Mesenteric fat pad (tissue), 1 donor: ENCODE data around the gene HIGD1A. TPM values are rescaled to one million over a fixed set of nuclear protein-coding genes. Genes with fewer than 3 reads are reported as not detected.

Experiments used
- DNase-seq: peaks from one replicate; pipeline ENCODE4 v3.0.0-alpha.2; 2020; ENCODE audit warnings: low spot score
- total RNA-seq: library from RNA; stranded (reverse); fragmentation: NEBNext Ultra II Directional; extraction: Animal tissue kit (Norgen Biotek cat#: 25700); gene quantifications from one replicate; pipeline ENCODE4 v1.2.1, GENCODE V29; 2021
- donor health status: DM: yes; HTN: yes; CAD: no.

HIGD1A gene
- total RNA-seq, 1 donor from 2014 or later: 97.4 TPM

- DNase-seq: no peak
These were observed 2.5 kb downstream of the HIGD1A start for GRCh38 chr3:42801784-42802183.

- no peak for DNase-seq
These were observed 3.2 kb downstream of the HIGD1A start for GRCh38 chr3:42801048-42801620.

GRCh38 chr3:42800251-42800650 is 4.0 kb downstream of the HIGD1A start:
- DNase-seq: no peak

GRCh38 chr3:42799376-42799775 is 4.9 kb downstream of the HIGD1A start:
- no peak for DNase-seq

GRCh38 chr3:42796332-42796885 is 7.9 kb downstream of the HIGD1A start:
- DNase-seq: no peak

GRCh38 chr3:42795621-42796181 is 8.6 kb downstream of the HIGD1A start:
- no peak for DNase-seq

- no peak for DNase-seq
These were observed 13.5 kb downstream of the HIGD1A start for GRCh38 chr3:42790714-42791229.

- DNase-seq: no peak
These were observed 17.7 kb downstream of the HIGD1A start for GRCh38 chr3:42786631-42787030.

- DNase-seq: no peak
These were observed 18.1 kb downstream of the HIGD1A start for GRCh38 chr3:42786212-42786611.

- no peak for DNase-seq
These were observed 23.2 kb downstream of the HIGD1A start for GRCh38 chr3:42780892-42781700.

- DNase-seq: no peak
These were observed 23.9 kb downstream of the HIGD1A start for GRCh38 chr3:42780398-42780797.

GRCh38 chr3:42778644-42779043 is 25.6 kb downstream of the HIGD1A start:
- no peak for DNase-seq

GRCh38 chr3:42773409-42773751 is 30.9 kb downstream of the HIGD1A start:
- DNase-seq: no peak

GRCh38 chr3:42772670-42773408 is 31.5 kb downstream of the HIGD1A start, which contains the start of gene CCDC13:
CCDC13 (minus strand) TSS chr3:42773253; CDS start chr3:42758345, 14,908 bp downstream.
- peak; percentile 98 for DNase-seq

- no peak for DNase-seq
These were observed 33.0 kb downstream of the HIGD1A start for GRCh38 chr3:42771271-42771670.

- no peak for DNase-seq
These were observed 34.7 kb downstream of the HIGD1A start for GRCh38 chr3:42769477-42770131.

GRCh38 chr3:42764561-42765295 is 39.6 kb downstream of the HIGD1A start:
- no peak for DNase-seq

GRCh38 chr3:42764115-42764514 is 40.2 kb downstream of the HIGD1A start:
- no peak for DNase-seq

GRCh38 chr3:42763021-42763420 is 41.3 kb downstream of the HIGD1A start:
- no peak for DNase-seq
